IMR-90 (cell line): ENCODE results near the gene TUBA3D. TPM values are rescaled to one million over a fixed set of nuclear protein-coding genes. Genes with fewer than 3 reads are reported as not detected.

Experiments used
- ATAC-seq: fragments of 200-7000 bp; cut with Tn5 transposase; 2 replicates; pipeline ENCODE4 v1.9.1; 2020; ENCODE audit warnings: low read depth, mild to moderate bottlenecking, moderate library complexity
- BruUV-seq: library from RNA; stranded (reverse); fragments of 400-500 nt; replicated peaks from 2 replicates; lab custom pipeline; 2021; lab: Mats Ljungman, UMichigan
- CTCF ChIA-PET: fragments of 300-600 bp; formaldehyde crosslinking; extraction: SDS; loops from one replicate; lab custom pipeline; 2021; ENCODE audit warnings: antibody characterized with exemption; lab: Yijun Ruan, JAX
- POLR2A ChIA-PET: fragments of 300-600 bp; sonication (Branson Sonifier 250); formaldehyde crosslinking; loops from one replicate; lab custom pipeline; 2022; ENCODE audit warnings: antibody characterized with exemption; ENCODE audit not compliant: unreplicated experiment; lab: Charles Lee
- DNase-seq: peaks from one replicate; pipeline ENCODE4 v3.0.0; 2013
- H2AFZ ChIP-seq: replicated peaks from 2 replicates; pipeline ENCODE3; 2013; ENCODE audit warnings: low read length, mild to moderate bottlenecking; ENCODE audit not compliant: poor library complexity
- H2AK5ac ChIP-seq: 2 replicates; pipeline ENCODE4 v1.6.1; 2013; ENCODE audit warnings: low read depth, low read length, inconsistent platforms
- H2AK9ac ChIP-seq: replicated peaks from 2 replicates; pipeline ENCODE3; 2013; ENCODE audit warnings: mild to moderate bottlenecking, low read depth, low read length, moderate library complexity; ENCODE audit not compliant: poor library complexity
- H2BK120ac ChIP-seq: 2 replicates; pipeline ENCODE4 v1.6.1; 2013; ENCODE audit warnings: low read depth, low read length, inconsistent platforms
- H2BK15ac ChIP-seq: 3 replicates; pipeline ENCODE4 v1.6.1; 2013; ENCODE audit warnings: low read depth, low read length, inconsistent platforms
- H2BK20ac ChIP-seq: 2 replicates; pipeline ENCODE4 v1.6.1; 2013; ENCODE audit warnings: low read depth, mild to moderate bottlenecking, inconsistent platforms, low read length, moderate library complexity
- H2BK5ac ChIP-seq: 2 replicates; pipeline ENCODE4 v1.6.1; 2013; ENCODE audit warnings: mild to moderate bottlenecking, low read depth, low read length, inconsistent platforms; ENCODE audit not compliant: poor library complexity, severe bottlenecking
- H3K14ac ChIP-seq: replicated peaks from 2 replicates; pipeline ENCODE4 v1.6.1; 2013; ENCODE audit warnings: low read depth, low read length, inconsistent platforms
- H3K18ac ChIP-seq: 2 replicates; pipeline ENCODE4 v1.6.1; 2013; ENCODE audit warnings: low read depth, low read length, control low read depth
- H3K23ac ChIP-seq: 2 replicates; pipeline ENCODE4 v1.6.1; 2013; ENCODE audit warnings: low read depth, low read length, inconsistent platforms
- H3K27ac ChIP-seq: 2 replicates; pipeline ENCODE4 v1.5.1; 2013; ENCODE audit warnings: mild to moderate bottlenecking, control low read depth, low read length; ENCODE audit not compliant: insufficient read depth
- H3K27me3 ChIP-seq: 2 replicates; pipeline ENCODE4 v1.6.1; 2013; ENCODE audit warnings: low read length; ENCODE audit not compliant: control insufficient read depth, insufficient read depth
- H3K36me3 ChIP-seq: 2 replicates; pipeline ENCODE4 v1.6.1; 2013; ENCODE audit warnings: low read length, mixed read lengths; ENCODE audit not compliant: control insufficient read depth, insufficient read depth
- H3K4ac ChIP-seq: 2 replicates; pipeline ENCODE4 v1.6.1; 2013; ENCODE audit warnings: low read depth, low read length, inconsistent platforms
- H3K4me1 ChIP-seq: 2 replicates; pipeline ENCODE4 v1.6.1; 2013; ENCODE audit warnings: low read length, mixed read lengths; ENCODE audit not compliant: control insufficient read depth, insufficient read depth
- H3K4me2 ChIP-seq: 2 replicates; pipeline ENCODE4 v1.6.1; 2013; ENCODE audit warnings: low read depth, mild to moderate bottlenecking, control low read depth, low read length, moderate library complexity
- H3K4me3 ChIP-seq: 2 replicates; pipeline ENCODE4 v1.5.1; 2013; ENCODE audit warnings: low read depth, mild to moderate bottlenecking, control low read depth, low read length, moderate library complexity; ENCODE audit not compliant: insufficient read depth
- H3K56ac ChIP-seq: 2 replicates; pipeline ENCODE4 v1.6.1; 2013; ENCODE audit warnings: low read length, inconsistent platforms; ENCODE audit not compliant: insufficient read depth; ENCODE audit errors: extremely low read depth
- H3K79me1 ChIP-seq, 2 experiments: 2 replicates each; pipeline ENCODE4 v1.6.1; 2013; ENCODE audit warnings: low read length in 2 of 2, inconsistent platforms in 1 of 2, low read depth in 1 of 2
- H3K9ac ChIP-seq: 2 replicates; pipeline ENCODE4 v1.6.1; 2013; ENCODE audit warnings: low read depth, low read length, control low read depth
- H3K9me1 ChIP-seq: 2 replicates; pipeline ENCODE4 v1.6.1; 2013; ENCODE audit warnings: low read length, inconsistent platforms; ENCODE audit not compliant: insufficient read depth
- H3K9me3 ChIP-seq: 2 replicates; pipeline ENCODE4 v1.6.1; 2013; ENCODE audit warnings: low read length; ENCODE audit not compliant: control insufficient read depth, insufficient read depth
- H4K20me1 ChIP-seq: 2 replicates; pipeline ENCODE4 v1.6.1; 2013; ENCODE audit warnings: low read length, inconsistent platforms; ENCODE audit not compliant: insufficient read depth
- H4K5ac ChIP-seq: 2 replicates; pipeline ENCODE4 v1.6.1; 2013; ENCODE audit warnings: mild to moderate bottlenecking, low read depth, low read length, control low read depth
- H4K8ac ChIP-seq, 2 experiments: 2 replicates each; pipeline ENCODE4 v1.6.1; 2013; ENCODE audit warnings: low read depth in 2 of 2, low read length in 2 of 2, control low read depth in 1 of 2, inconsistent platforms in 1 of 2
- H4K91ac ChIP-seq: 2 replicates; pipeline ENCODE4 v1.6.1; 2013; ENCODE audit warnings: low read depth, low read length, inconsistent platforms; ENCODE audit not compliant: insufficient read depth
- BHLHE40 ChIP-seq: fragments of 150-350 bp; IDR thresholded peaks from 2 replicates; pipeline ENCODE4 v1.6.1; 2016; ENCODE audit warnings: mild to moderate bottlenecking, low read depth, low read length
- CEBPB ChIP-seq: IDR thresholded peaks from 2 replicates; pipeline ENCODE4 v1.6.1; 2012; ENCODE audit warnings: low read depth, low read length, improper control_type of control experiment
- CHD1 ChIP-seq: IDR thresholded peaks from 2 replicates; pipeline ENCODE4 v1.6.1; 2012; ENCODE audit warnings: low read depth, low read length, improper control_type of control experiment
- CTCF ChIP-seq: conservative IDR thresholded peaks from 2 replicates; pipeline ENCODE4 v1.5.1; 2012; ENCODE audit warnings: mild to moderate bottlenecking, low read depth, low read length, improper control_type of control experiment
- ELK1 ChIP-seq: fragments of 150-350 bp; IDR thresholded peaks from 2 replicates; pipeline ENCODE4 v1.6.1; 2016; ENCODE audit warnings: low read depth, mild to moderate bottlenecking, low read length, moderate library complexity, borderline replicate concordance
- FOS ChIP-seq: fragments of 150-350 bp; IDR thresholded peaks from 2 replicates; pipeline ENCODE4 v1.6.1; 2016; ENCODE audit warnings: low read depth, low read length
- MAFK ChIP-seq: IDR thresholded peaks from 2 replicates; pipeline ENCODE4 v1.6.1; 2012; ENCODE audit warnings: low read depth, low read length, improper control_type of control experiment
- MAZ ChIP-seq: IDR thresholded peaks from 2 replicates; pipeline ENCODE4 v1.6.1; 2012; ENCODE audit warnings: low read depth, mild to moderate bottlenecking, low read length, improper control_type of control experiment, moderate library complexity, borderline replicate concordance
- MXI1 ChIP-seq: IDR thresholded peaks from 2 replicates; pipeline ENCODE4 v1.6.1; 2012; ENCODE audit warnings: low read depth, mild to moderate bottlenecking, low read length, moderate library complexity, borderline replicate concordance
- NFE2L2 ChIP-seq: fragments of 150-350 bp; IDR thresholded peaks from 2 replicates; pipeline ENCODE4 v1.6.1; 2016; ENCODE audit warnings: low read depth, mild to moderate bottlenecking, low read length
- POLR2A ChIP-seq: IDR thresholded peaks from 2 replicates; pipeline ENCODE4 v1.6.1; 2012; ENCODE audit warnings: mild to moderate bottlenecking, low read depth, low read length
- RCOR1 ChIP-seq: IDR thresholded peaks from 2 replicates; pipeline ENCODE4 v1.6.1; 2012; ENCODE audit warnings: mild to moderate bottlenecking, low read length, improper control_type of control experiment; ENCODE audit not compliant: insufficient replicate concordance
- RFX5 ChIP-seq: IDR thresholded peaks from 2 replicates; pipeline ENCODE4 v1.8.0; 2012; ENCODE audit warnings: low read depth, mild to moderate bottlenecking, low read length, moderate library complexity
- SMC3 ChIP-seq: fragments of 150-350 bp; IDR thresholded peaks from 2 replicates; pipeline ENCODE4 v1.6.1; 2016; ENCODE audit warnings: low read depth, mild to moderate bottlenecking, antibody characterized with exemption, low read length, moderate library complexity
- USF2 ChIP-seq: fragments of 150-350 bp; IDR thresholded peaks from 2 replicates; pipeline ENCODE4 v1.6.1; 2017; ENCODE audit warnings: mild to moderate bottlenecking, antibody characterized with exemption, low read length, low read depth
- WGBS, 2 experiments: methylation state at CpG; one replicate each; pipeline versions ENCODE4 v1.1.5 to v1.1.7; 2013; ENCODE audit warnings: missing lambda C conversion rate in 2 of 2; ENCODE audit not compliant: insufficient read length in 1 of 2; ENCODE audit errors: extremely low coverage in 2 of 2; 5-methylcytosine and 5-hydroxymethylcytosine counted together
- dilution Hi-C: fragments of 300-500 bp; cut with HindIII; formaldehyde crosslinking; loops from one replicate; pipeline ENCODE4 v1.14.3; 2018; ENCODE audit warnings: low sequenced_read_pairs; ENCODE audit not compliant: unreplicated experiment
- in situ Hi-C: fragments of 300-500 bp; cut with MboI; formaldehyde crosslinking; loops from 3 replicates; pipeline ENCODE4 v1.14.3; 2019; ENCODE audit warnings: low sequenced_read_pairs, inconsistent platforms, mixed read lengths
- intact Hi-C: fragments of 100-400 bp; cut with micrococcal nuclease; formaldehyde crosslinking; loops from 2 replicates; pipeline ENCODE4 v1.10.0; 2022
- polyA plus RNA-seq, 3 experiments: library from polyadenylated mRNA; depleted of rRNA; stranded (reverse); fragments of >200 nt; gene quantifications; 2 replicates each; pipeline ENCODE4 v1.2.3, GENCODE V29; 2012; ENCODE audit warnings: low replicate concordance in 1 of 3
- total RNA-seq: library from RNA; depleted of rRNA; stranded (reverse); fragments of >200 nt; gene quantifications from 2 replicates; pipeline ENCODE4 v1.2.3, GENCODE V29; 2012

Gene TUBA3D
- total and polyA plus RNA-seq, 2 of the 4 experiments (the other 2 are of a cell fraction), result not detected

- H4K20me1 ChIP-seq, result no peaks in the 10 kb centered on the region
- H3K36me3 ChIP-seq, result peaks cover 23% of the 10 kb centered on the region
- no peaks in the 10 kb centered on the region for H3K79me1 ChIP-seq
- no peak overlapping the region for H3K4ac ChIP-seq
- H3K9me3 ChIP-seq, result no peaks in the 10 kb centered on the region
- H3K23ac ChIP-seq, result no peak overlapping the region
- H2BK120ac ChIP-seq, result no peak overlapping the region
- in situ Hi-C loops (loop anchor here (25.0 kb wide), 2 partner anchors 410 to 1360 kb away; partner anchors contain the start of gene PLEKHB2), dilution Hi-C loops (no loop called here), intact Hi-C loops (no loop called here)
- H3K18ac ChIP-seq, result no peak overlapping the region
- no peaks in the 10 kb centered on the region for H3K9me1 ChIP-seq
- H3K4me3 ChIP-seq, result no peak overlapping the region
- H3K27me3 ChIP-seq, result no peaks in the 10 kb centered on the region
- H3K4me2 ChIP-seq, result no peak overlapping the region
- no peak overlapping the region for H3K9ac ChIP-seq
- 0 out of 2 replicates have a peak, but pooled peaks have one; percentile 16 for ATAC-seq
- no peak overlapping the region for H2AK5ac ChIP-seq
- no peak overlapping the region for H3K27ac ChIP-seq
- H2BK5ac ChIP-seq, result no peak overlapping the region
- no TSS peak for BruUV-seq
- POLR2A ChIA-PET, result no interaction called here
- no peak for DNase-seq
- no peak overlapping the region for H2AFZ ChIP-seq
- no peak overlapping the region for H3K14ac ChIP-seq
- H4K91ac ChIP-seq, result no peak overlapping the region
- no peak overlapping the region for H2BK15ac ChIP-seq
- CTCF ChIA-PET, result no interaction called here
- no peak overlapping the region for H4K5ac ChIP-seq
- no peak overlapping the region for H3K56ac ChIP-seq
- no peak overlapping the region for H2AK9ac ChIP-seq
- H3K4me1 ChIP-seq, result no peaks in the 10 kb centered on the region
- H4K8ac ChIP-seq, result no peak overlapping the region
- no peak overlapping the region for H2BK20ac ChIP-seq
- 87% methylated on average over 7 of the region's 20 CpGs; no CpG with 5 or more reads in 1 of the 2 experiments for WGBS, 2 experiments
- no peak for TF ChIP-seq CEBPB
- TF ChIP-seq SMC3, result no peak
- TF ChIP-seq RCOR1, result no peak
- TF ChIP-seq USF2, result no peak
- no peak for TF ChIP-seq NFE2L2
- TF ChIP-seq BHLHE40, result no peak
- no peak for TF ChIP-seq MXI1
- no peak for TF ChIP-seq FOS
- TF ChIP-seq RFX5, result no peak
- TF ChIP-seq CHD1, result no peak
- TF ChIP-seq POLR2A, result no peak
- TF ChIP-seq CTCF, result no peak
- no peak for TF ChIP-seq MAZ
- no peak for TF ChIP-seq MAFK
- no peak for TF ChIP-seq ELK1
These were observed 46.3 kb downstream of the TUBA3D start for GRCh38 chr2:131521961-131522781.
